Endothelial cell of umbilical vein (primary cell): ENCODE measurements around the gene FTH1. TPM values are rescaled to one million over a fixed set of nuclear protein-coding genes. Genes with fewer than 3 reads are reported as not detected.

ENCODE experiments used
- BruUV-seq: library from RNA; stranded (reverse); fragments of 400-500 nt; replicated peaks from 2 replicates; lab custom pipeline; 2021; lab: Mats Ljungman, UMichigan
- CTCF ChIA-PET: fragments of 300-600, 350-600 bp; sonication (Branson Sonifier 250); formaldehyde crosslinking; loops from one replicate; lab custom pipeline; 2021; ENCODE audit warnings: antibody characterized with exemption, inconsistent platforms; lab: Charles Lee
- POLR2A ChIA-PET: fragments of 300-600, 350-600 bp; sonication (Branson Sonifier 250); formaldehyde crosslinking; loops from one replicate; lab custom pipeline; 2021; ENCODE audit warnings: antibody characterized with exemption, inconsistent platforms; lab: Charles Lee
- DNase-seq: peaks from one replicate; pipeline ENCODE4 v3.0.0-alpha.2; 2011; ENCODE audit warnings: low read depth, low spot score
- FAIRE-seq: peaks from 2 replicates; lab custom pipeline; 2011; peaks lifted over from hg19 to GRCh38; lab: Jason Lieb, UNC
- H2AFZ ChIP-seq: 2 replicates; pipeline ENCODE4 v1.6.0; 2012; ENCODE audit warnings: low read depth, low read length, control low read depth, inconsistent platforms
- H3K27ac ChIP-seq: 2 replicates; pipeline ENCODE4 v1.5.1; 2011; ENCODE audit warnings: low read depth, mild to moderate bottlenecking, control low read depth, low read length, moderate library complexity; ENCODE audit not compliant: insufficient read depth
- H3K27me3 ChIP-seq, 2 experiments: 2 replicates each; pipeline versions ENCODE4 v1.6.0 to v1.6.1; 2011; ENCODE audit warnings: low read length in 2 of 2, mixed read lengths in 1 of 2; ENCODE audit not compliant: control insufficient read depth in 2 of 2, insufficient read depth in 2 of 2
- H3K36me3 ChIP-seq, 2 experiments: 2 replicates in 1 of 2; 3 replicates in 1 of 2; pipeline ENCODE4 v1.5.1; 2011; ENCODE audit warnings: low read length in 2 of 2, mild to moderate bottlenecking in 1 of 2, moderate library complexity in 1 of 2; ENCODE audit not compliant: control insufficient read depth in 2 of 2, insufficient read depth in 2 of 2; ENCODE audit errors: extremely low read depth in 1 of 2
- H3K4me1 ChIP-seq: 3 replicates; pipeline ENCODE4 v1.5.1; 2011; ENCODE audit warnings: mild to moderate bottlenecking, low read length; ENCODE audit not compliant: control insufficient read depth, insufficient read depth; ENCODE audit errors: extremely low read depth
- H3K4me2 ChIP-seq: 2 replicates; pipeline ENCODE4 v1.6.1; 2011; ENCODE audit warnings: low read length, control low read depth, mixed read lengths; ENCODE audit not compliant: insufficient read depth
- H3K4me3 ChIP-seq, 3 experiments: fragments of 200-600 bp in 1 of 3; sonication (generic), shearing (Covaris generic) in 1 of 3; replicated peaks in 1 of 3; 2 replicates each; pipeline ENCODE4 v1.5.1; 2011 to 2016; ENCODE audit warnings: control low read depth in 3 of 3, low read length in 3 of 3, mild to moderate bottlenecking in 2 of 3, inconsistent platforms in 1 of 3, low read depth in 1 of 3, moderate library complexity in 1 of 3; ENCODE audit not compliant: insufficient read depth in 1 of 3
- H3K79me2 ChIP-seq: 2 replicates; pipeline ENCODE4 v1.6.0; 2012; ENCODE audit warnings: low read length, inconsistent platforms; ENCODE audit not compliant: control insufficient read depth, insufficient read depth
- H3K9ac ChIP-seq: replicated peaks from 2 replicates; pipeline ENCODE3; 2011; ENCODE audit warnings: low read length, control low read depth; ENCODE audit not compliant: insufficient read depth; ENCODE audit errors: extremely low read depth
- H3K9me1 ChIP-seq: replicated peaks from 3 replicates; pipeline ENCODE4 v1.6.0; 2011; ENCODE audit warnings: mild to moderate bottlenecking, low read length; ENCODE audit not compliant: control insufficient read depth, insufficient read depth; ENCODE audit errors: extremely low read depth
- H3K9me3 ChIP-seq: replicated peaks from 2 replicates; pipeline ENCODE4 v1.5.1; 2012; ENCODE audit warnings: low read length, inconsistent platforms; ENCODE audit not compliant: control insufficient read depth, insufficient read depth
- H4K20me1 ChIP-seq: replicated peaks from 2 replicates; pipeline ENCODE3; 2011; ENCODE audit warnings: mild to moderate bottlenecking, low read length; ENCODE audit not compliant: control insufficient read depth, insufficient read depth; ENCODE audit errors: extremely low read depth
- CTCF ChIP-seq, 2 donors: IDR thresholded peaks; 1 replicate in 1 of 2; 2 replicates in 1 of 2; pipeline ENCODE4 v1.5.1; 2011; ENCODE audit warnings: low read length in 2 of 2, mild to moderate bottlenecking in 2 of 2, moderate library complexity in 2 of 2, control low read depth in 1 of 2, inconsistent platforms in 1 of 2, low read depth in 1 of 2; ENCODE audit not compliant: insufficient read depth in 1 of 2; ENCODE audit errors: extremely low read depth in 1 of 2
- GATA2 ChIP-seq: IDR thresholded peaks from 2 replicates; pipeline ENCODE4 v1.7.0; 2011; ENCODE audit warnings: low read depth, mild to moderate bottlenecking, moderate library complexity, mixed read lengths, low read length; ENCODE audit not compliant: insufficient read length, insufficient read depth
- dilution Hi-C: fragments of 300-500 bp; cut with MboI; formaldehyde crosslinking; loops from one replicate; pipeline ENCODE4 v1.15.0; 2019; ENCODE audit warnings: low sequenced_read_pairs; ENCODE audit not compliant: extremely low pct_ligation_motif_present
- intact Hi-C: fragments of 100-400 bp; cut with micrococcal nuclease; formaldehyde crosslinking; loops from one replicate; pipeline ENCODE4 v1.10.0; 2022
- polyA plus RNA-seq, 4 experiments: library from polyadenylated mRNA; depleted of rRNA in 3 of 4; stranded (reverse) in 3 of 4; unstranded in 1 of 4; fragments of >200 nt; gene quantifications; 2 replicates each; pipeline versions ENCODE4 v1.2.1 to v1.2.3, GENCODE V29; 2011 to 2012; ENCODE audit warnings: missing spikeins in 1 of 4
- total RNA-seq: library from RNA; stranded (reverse); gene quantifications from 2 replicates; pipeline ENCODE4 v1.2.3, GENCODE V29; 2021

Gene FTH1
- total and polyA plus RNA-seq, 2 donors (not counting 3 experiments of a cell fraction or from before 2014, with no cell fraction given), result 1,177 to 2,501 TPM

- no TSS peak for BruUV-seq
- H4K20me1 ChIP-seq, result no peaks in the 10 kb centered on the region
- CTCF ChIA-PET, result interaction anchor here (0.6 to 8.3 kb wide), 52 partner anchors 10 to 289 kb away, joined by 3 to 276 read pairs (median 4); partner anchors contain the start of genes FADS1, FEN1 and TMEM258
These were observed 19.8 kb downstream of the FTH1 start for GRCh38 chr11:61947486-61948210.

More at GRCh38 chr11:61947486-61948210, 19.8 kb downstream of the FTH1 start:
- H3K9ac ChIP-seq, result no peak overlapping the region
- H2AFZ ChIP-seq, result peak overlapping the region; percentile 66
- POLR2A ChIA-PET, result interaction anchor here (0.6 to 0.7 kb wide), 2 partner anchors 20 to 151 kb away, joined by 4 to 5 read pairs; partner anchors contain the start of gene FTH1
- no peak overlapping the region for H3K4me2 ChIP-seq
- peak; percentile 92 to 94 for TF ChIP-seq CTCF (IDR thresholded peaks at IDR 0.05; ENCODE audit: extremely low read depth in 1 of 2, insufficient read depth in 1 of 2, low read depth in 1 of 2, low read length in 2 of 2)
- no peak for TF ChIP-seq GATA2
- no peaks in the 10 kb centered on the region for H3K36me3 ChIP-seq
- no peaks in the 10 kb centered on the region for H3K4me1 ChIP-seq
- DNase-seq, result peak; percentile 84
- H3K9me1 ChIP-seq, result no peaks in the 10 kb centered on the region
- peaks cover 2% of the 10 kb centered on the region in 2 experiments for H3K27me3 ChIP-seq
- no peaks in the 10 kb centered on the region for H3K79me2 ChIP-seq
- intact Hi-C loops (loop anchor here (1.0 to 2.0 kb wide), 6 partner anchors 48 to 161 kb away; no protein-coding TSS in a partner anchor), dilution Hi-C loops (no loop called here)
- FAIRE-seq, result peak; percentile 93
- H3K4me3 ChIP-seq, result no peak overlapping the region
- no peak overlapping the region for H3K27ac ChIP-seq
- no peaks in the 10 kb centered on the region for H3K9me3 ChIP-seq
